Loucy (cell line): ENCODE results near the gene COLQ.

ENCODE experiments used
- H2AFZ ChIP-seq: fragments of 200-600 bp; sonication (generic); 2 replicates; pipeline ENCODE4 v1.6.0; 2016; ENCODE audit warnings: antibody characterized with exemption, mild to moderate bottlenecking, low read length, moderate library complexity
- H3F3A ChIP-seq: fragments of 200-600 bp; 2 replicates; pipeline ENCODE4 v1.6.0; 2016; ENCODE audit warnings: antibody characterized with exemption, low read depth, mild to moderate bottlenecking
- H3K27me3 ChIP-seq: fragments of 200-600 bp; sonication (generic); 2 replicates; pipeline ENCODE4 v1.6.1; 2014; ENCODE audit warnings: low read length, mild to moderate bottlenecking; ENCODE audit not compliant: insufficient read depth, poor library complexity, severe bottlenecking
- H3K36me3 ChIP-seq: fragments of 200-600 bp; sonication (generic); 2 replicates; pipeline ENCODE4 v1.6.1; 2016; ENCODE audit warnings: low read length; ENCODE audit not compliant: insufficient read depth
- H3K4me1 ChIP-seq: fragments of 200-600 bp; sonication (generic); 2 replicates; pipeline ENCODE4 v1.5.1; 2014; ENCODE audit warnings: low read length, mild to moderate bottlenecking; ENCODE audit not compliant: insufficient read depth, poor library complexity, severe bottlenecking
- H3K4me2 ChIP-seq: fragments of 200-600 bp; sonication (generic); 2 replicates; pipeline ENCODE4 v1.6.0; 2014; ENCODE audit warnings: antibody characterized with exemption, low read length, low read depth, mild to moderate bottlenecking; ENCODE audit not compliant: poor library complexity, severe bottlenecking
- H3K4me3 ChIP-seq: fragments of 200-600 bp; sonication (generic); 2 replicates; pipeline ENCODE4 v1.5.1; 2014; ENCODE audit warnings: low read length, mild to moderate bottlenecking, mixed read lengths; ENCODE audit not compliant: poor library complexity, severe bottlenecking
- H3K79me2 ChIP-seq: fragments of 200-600 bp; sonication (generic); 2 replicates; pipeline ENCODE4 v1.6.1; 2014; ENCODE audit warnings: low read length; ENCODE audit not compliant: insufficient read depth
- H3K9ac ChIP-seq: fragments of 200-600 bp; sonication (generic); 2 replicates; pipeline ENCODE4 v1.6.0; 2014; ENCODE audit warnings: mild to moderate bottlenecking, low read depth, low read length, moderate library complexity; ENCODE audit not compliant: poor library complexity, severe bottlenecking
- H3K9me2 ChIP-seq: fragments of 200-600 bp; sonication (generic); replicated peaks from 2 replicates; pipeline ENCODE4 v1.6.1; 2016; ENCODE audit warnings: low read depth, low read length, mixed read lengths
- H3K9me3 ChIP-seq: fragments of 200-600 bp; sonication (generic); 2 replicates; pipeline ENCODE4 v1.6.1; 2014; ENCODE audit warnings: mild to moderate bottlenecking, antibody characterized with exemption, low read length, low read depth; ENCODE audit not compliant: insufficient read depth
- H4K20me1 ChIP-seq: fragments of 200-600 bp; sonication (generic); 2 replicates; pipeline ENCODE4 v1.6.0; 2014; ENCODE audit warnings: antibody characterized with exemption, low read length, mild to moderate bottlenecking; ENCODE audit not compliant: insufficient read depth, poor library complexity, severe bottlenecking
- CTCF ChIP-seq: fragments of 200-600 bp; sonication (generic); conservative IDR thresholded peaks from 2 replicates; pipeline ENCODE4 v1.5.1; 2014; ENCODE audit warnings: mild to moderate bottlenecking, antibody characterized with exemption, low read length
- EZH2phosphoT487 ChIP-seq: fragments of 200-600 bp; IDR thresholded peaks from 2 replicates; pipeline ENCODE4 v1.6.1; 2018; ENCODE audit warnings: antibody characterized with exemption, mild to moderate bottlenecking, moderate library complexity, borderline replicate concordance

Gene COLQ

GRCh38 chr3:15553749-15554148, 32.2 kb upstream of the COLQ start:
- no peaks in the 10 kb centered on the region for H4K20me1 ChIP-seq
- no peaks in the 10 kb centered on the region for H3K9me3 ChIP-seq
- no peaks in the 10 kb centered on the region for H3F3A ChIP-seq
- H3K9ac ChIP-seq: no peak overlapping the region
- H3K36me3 ChIP-seq: no peaks in the 10 kb centered on the region
- peaks cover 3% of the 10 kb centered on the region for H3K4me1 ChIP-seq
- no peaks in the 10 kb centered on the region for H3K9me2 ChIP-seq
- no peak overlapping the region for H2AFZ ChIP-seq
- no peak overlapping the region for H3K4me3 ChIP-seq
- H3K27me3 ChIP-seq: no peaks in the 10 kb centered on the region
- TF ChIP-seq CTCF (no peak), EZH2phosphoT487 (no peak)
- H3K79me2 ChIP-seq: no peaks in the 10 kb centered on the region
- H3K4me2 ChIP-seq: no peak overlapping the region

GRCh38 chr3:15551902-15552301, 30.4 kb upstream of the COLQ start:
- H3K9me2 ChIP-seq: no peaks in the 10 kb centered on the region
- H3K4me2 ChIP-seq: no peak overlapping the region
- H3F3A ChIP-seq: no peaks in the 10 kb centered on the region
- H3K79me2 ChIP-seq: no peaks in the 10 kb centered on the region
- H4K20me1 ChIP-seq: no peaks in the 10 kb centered on the region
- H3K27me3 ChIP-seq: no peaks in the 10 kb centered on the region
- H3K36me3 ChIP-seq: no peaks in the 10 kb centered on the region
- H3K4me3 ChIP-seq: no peak overlapping the region
- no peaks in the 10 kb centered on the region for H3K4me1 ChIP-seq
- H2AFZ ChIP-seq: no peak overlapping the region
- H3K9ac ChIP-seq: no peak overlapping the region
- H3K9me3 ChIP-seq: no peaks in the 10 kb centered on the region
- no peak for TF ChIP-seq CTCF

- H3K9me2 ChIP-seq: no peaks in the 10 kb centered on the region
- no peaks in the 10 kb centered on the region for H3K27me3 ChIP-seq
- no peaks in the 10 kb centered on the region for H3K79me2 ChIP-seq
- TF ChIP-seq EZH2phosphoT487: no peak
- TF ChIP-seq CTCF: no peak
- H3F3A ChIP-seq: no peaks in the 10 kb centered on the region
- no peaks in the 10 kb centered on the region for H4K20me1 ChIP-seq
- no peaks in the 10 kb centered on the region for H3K4me1 ChIP-seq
- H3K9me3 ChIP-seq: no peaks in the 10 kb centered on the region
- no peak overlapping the region for H3K9ac ChIP-seq
- H3K4me2 ChIP-seq: no peak overlapping the region
- no peak overlapping the region for H3K4me3 ChIP-seq
- no peaks in the 10 kb centered on the region for H3K36me3 ChIP-seq
- H2AFZ ChIP-seq: no peak overlapping the region
Measured at GRCh38 chr3:15549846-15550245, 28.3 kb upstream of the COLQ start.
